ENCODE results near the gene DHRSX. TPM values are rescaled to one million over a fixed set of nuclear protein-coding genes. Genes with fewer than 3 reads are reported as not detected.
"Not testable (repeated sequence)": the region's sequence is repeated elsewhere in the genome, so short reads cannot be mapped to it uniquely, and the experiment has no call there.

Gene DHRSX
- total RNA-seq, 2 donors from 2014 or later = 11.6 to 14.2 TPM

GRCh38 chrX:2425286-2426071 is 75.3 kb downstream of the DHRSX start:
- H3K27ac Mint-ChIP-seq = no peak overlapping the region
- ATAC-seq = no peak
- no peaks in the 10 kb centered on the region for H3K9me3 ChIP-seq (ENCODE audit: control insufficient read depth, low read length, poor library complexity, severe bottlenecking)

GRCh38 chrX:2424317-2424716 is 76.5 kb downstream of the DHRSX start:
- Mint-ChIP-seq H3K27ac (no peak overlapping the region), H3K27me3 (no peaks in the 10 kb centered on the region), H3K4me3 (no peak overlapping the region), H3K36me3 (ENCODE audit: low read depth) (peaks cover 14% of the 10 kb centered on the region), H3K4me1 (no peaks in the 10 kb centered on the region)
- ATAC-seq = no peak
- no peak for DNase-seq
- H3K9me3 ChIP-seq (ENCODE audit: control insufficient read depth, low read length, poor library complexity, severe bottlenecking) = no peaks in the 10 kb centered on the region

More at GRCh38 chrX:2425286-2426071, 75.3 kb downstream of the DHRSX start:
- DNase-seq = no peak
- H3K4me3 Mint-ChIP-seq = no peak overlapping the region
- H3K4me1 Mint-ChIP-seq = peaks cover 2% of the 10 kb centered on the region
- H3K27me3 Mint-ChIP-seq = no peaks in the 10 kb centered on the region
- H3K36me3 Mint-ChIP-seq (ENCODE audit: low read depth) = peaks cover 18% of the 10 kb centered on the region

- Mint-ChIP-seq H3K4me1 (no peaks in the 10 kb centered on the region), H3K27me3 (no peaks in the 10 kb centered on the region), H3K27ac (no peak overlapping the region), H3K4me3 (no peak overlapping the region), H3K36me3 (ENCODE audit: low read depth) (peaks cover 14% of the 10 kb centered on the region)
- DNase-seq (no peak), ATAC-seq (no peak)
- H3K9me3 ChIP-seq (ENCODE audit: control insufficient read depth, low read length, poor library complexity, severe bottlenecking) = no peaks in the 10 kb centered on the region
These were observed 76.9 kb downstream of the DHRSX start for GRCh38 chrX:2423899-2424298.

- Mint-ChIP-seq H3K27ac (no peak overlapping the region), H3K36me3 (ENCODE audit: low read depth) (peaks cover 14% of the 10 kb centered on the region)
- no peak for ATAC-seq
These were observed 77.5 kb downstream of the DHRSX start for GRCh38 chrX:2423282-2423681.

GRCh38 chrX:2419418-2419817 is 81.4 kb downstream of the DHRSX start:
- not testable (repeated sequence) for ATAC-seq; H3K36me3 Mint-ChIP-seq (ENCODE audit: low read depth); H3K4me3 Mint-ChIP-seq; H3K4me1 Mint-ChIP-seq; H3K9me3 ChIP-seq (ENCODE audit: control insufficient read depth, low read length, poor library complexity, severe bottlenecking); H3K27ac Mint-ChIP-seq; DNase-seq; H3K27me3 Mint-ChIP-seq

More at GRCh38 chrX:2423282-2423681, 77.5 kb downstream of the DHRSX start:
- H3K4me3 Mint-ChIP-seq = no peak overlapping the region
- no peak for DNase-seq
- no peaks in the 10 kb centered on the region for H3K27me3 Mint-ChIP-seq
- no peaks in the 10 kb centered on the region for H3K9me3 ChIP-seq (ENCODE audit: control insufficient read depth, low read length, poor library complexity, severe bottlenecking)
- no peaks in the 10 kb centered on the region for H3K4me1 Mint-ChIP-seq

- H3K4me3 Mint-ChIP-seq = no peak overlapping the region
- ATAC-seq (no peak), DNase-seq (no peak)
- H3K27me3 Mint-ChIP-seq = no peaks in the 10 kb centered on the region
- H3K9me3 ChIP-seq (ENCODE audit: control insufficient read depth, low read length, poor library complexity, severe bottlenecking) = no peaks in the 10 kb centered on the region
- no peak overlapping the region for H3K27ac Mint-ChIP-seq
- peaks cover 3% of the 10 kb centered on the region for H3K36me3 Mint-ChIP-seq (ENCODE audit: low read depth)
- H3K4me1 Mint-ChIP-seq = no peaks in the 10 kb centered on the region
These were observed 82.8 kb downstream of the DHRSX start for GRCh38 chrX:2418000-2418399.

- ATAC-seq = no peak
- H3K36me3 Mint-ChIP-seq (ENCODE audit: low read depth) = peaks cover 2% of the 10 kb centered on the region
- no peaks in the 10 kb centered on the region for H3K9me3 ChIP-seq (ENCODE audit: control insufficient read depth, low read length, poor library complexity, severe bottlenecking)
- H3K4me3 Mint-ChIP-seq = no peak overlapping the region
- H3K27me3 Mint-ChIP-seq = no peaks in the 10 kb centered on the region
- DNase-seq = no peak
- no peaks in the 10 kb centered on the region for H3K4me1 Mint-ChIP-seq
- H3K27ac Mint-ChIP-seq = no peak overlapping the region
These were observed 83.7 kb downstream of the DHRSX start for GRCh38 chrX:2416851-2417604.

GRCh38 chrX:2414384-2414783 is 86.4 kb downstream of the DHRSX start:
- H3K4me3 Mint-ChIP-seq = no peak overlapping the region
- H3K27me3 Mint-ChIP-seq = no peaks in the 10 kb centered on the region
- no peak overlapping the region for H3K27ac Mint-ChIP-seq
- no peaks in the 10 kb centered on the region for H3K36me3 Mint-ChIP-seq (ENCODE audit: low read depth)
- ATAC-seq (no peak), DNase-seq (no peak)
- no peaks in the 10 kb centered on the region for H3K9me3 ChIP-seq (ENCODE audit: control insufficient read depth, low read length, poor library complexity, severe bottlenecking)
- H3K4me1 Mint-ChIP-seq = no peaks in the 10 kb centered on the region

- no peak for ATAC-seq
- no peaks in the 10 kb centered on the region for H3K36me3 Mint-ChIP-seq (ENCODE audit: low read depth)
- H3K27ac Mint-ChIP-seq = no peak overlapping the region
These were observed 86.8 kb downstream of the DHRSX start for GRCh38 chrX:2413969-2414368.

GRCh38 chrX:2412131-2412530 is 88.6 kb downstream of the DHRSX start:
- H3K36me3 Mint-ChIP-seq (ENCODE audit: low read depth) = peaks cover 5% of the 10 kb centered on the region
- H3K4me3 Mint-ChIP-seq = no peak overlapping the region
- DNase-seq = no peak
- H3K4me1 Mint-ChIP-seq = no peaks in the 10 kb centered on the region
- H3K9me3 ChIP-seq (ENCODE audit: control insufficient read depth, low read length, poor library complexity, severe bottlenecking) = no peaks in the 10 kb centered on the region
- no peak for ATAC-seq
- no peak overlapping the region for H3K27ac Mint-ChIP-seq
- H3K27me3 Mint-ChIP-seq = no peaks in the 10 kb centered on the region

More at GRCh38 chrX:2413969-2414368, 86.8 kb downstream of the DHRSX start:
- Mint-ChIP-seq H3K4me1 (no peaks in the 10 kb centered on the region), H3K4me3 (no peak overlapping the region), H3K27me3 (no peaks in the 10 kb centered on the region)
- no peak for DNase-seq
- no peaks in the 10 kb centered on the region for H3K9me3 ChIP-seq (ENCODE audit: control insufficient read depth, low read length, poor library complexity, severe bottlenecking)

GRCh38 chrX:2410279-2411020 is 90.3 kb downstream of the DHRSX start:
- H3K27me3 Mint-ChIP-seq = no peaks in the 10 kb centered on the region
- ATAC-seq (no peak), DNase-seq (no peak)
- H3K4me3 Mint-ChIP-seq = no peak overlapping the region
- H3K27ac Mint-ChIP-seq = no peak overlapping the region
- H3K9me3 ChIP-seq (ENCODE audit: control insufficient read depth, low read length, poor library complexity, severe bottlenecking) = no peaks in the 10 kb centered on the region
- peaks cover 8% of the 10 kb centered on the region for H3K36me3 Mint-ChIP-seq (ENCODE audit: low read depth)
- no peaks in the 10 kb centered on the region for H3K4me1 Mint-ChIP-seq

GRCh38 chrX:2409796-2410195 is 91.0 kb downstream of the DHRSX start:
- H3K27me3 Mint-ChIP-seq = no peaks in the 10 kb centered on the region
- H3K36me3 Mint-ChIP-seq (ENCODE audit: low read depth) = peaks cover 8% of the 10 kb centered on the region
- H3K4me1 Mint-ChIP-seq = no peaks in the 10 kb centered on the region
- H3K27ac Mint-ChIP-seq = no peak overlapping the region
- H3K9me3 ChIP-seq (ENCODE audit: control insufficient read depth, low read length, poor library complexity, severe bottlenecking) = no peaks in the 10 kb centered on the region
- no peak overlapping the region for H3K4me3 Mint-ChIP-seq
- DNase-seq = no peak
- ATAC-seq = no peak

- Mint-ChIP-seq H3K27me3 (no peaks in the 10 kb centered on the region), H3K27ac (no peak overlapping the region), H3K36me3 (ENCODE audit: low read depth) (peaks cover 8% of the 10 kb centered on the region), H3K4me3 (no peak overlapping the region), H3K4me1 (no peaks in the 10 kb centered on the region)
- DNase-seq (no peak), ATAC-seq (no peak)
- no peaks in the 10 kb centered on the region for H3K9me3 ChIP-seq (ENCODE audit: control insufficient read depth, low read length, poor library complexity, severe bottlenecking)
These were observed 91.9 kb downstream of the DHRSX start for GRCh38 chrX:2408856-2409255.
